ENCODE results near the gene SORCS1.

The SORCS1 gene

DNA sequence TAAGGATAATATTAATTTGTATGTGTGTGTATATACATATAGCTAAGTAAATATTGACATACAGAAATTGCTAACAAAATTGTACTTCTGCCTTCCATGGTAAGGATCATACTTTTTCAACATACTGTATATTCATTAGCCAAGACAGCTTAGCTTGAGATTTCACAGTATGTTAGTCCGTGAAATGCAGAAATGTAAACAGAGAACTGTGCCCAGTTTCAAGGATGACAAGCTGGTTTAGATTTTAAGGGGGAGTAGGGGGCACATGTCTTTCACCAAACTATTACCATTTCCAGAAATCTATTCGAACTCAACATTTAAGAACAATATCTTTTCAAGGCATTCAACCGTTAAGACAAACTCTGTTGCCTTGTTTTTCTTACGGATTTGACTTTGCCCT, 182.2 kb downstream of the SORCS1 start:
- DNase-seq, result no peak

- DNase-seq, result no peak
Measured at GRCh38 chr10:106981452-106982075, 182.9 kb downstream of the SORCS1 start.

DNA sequence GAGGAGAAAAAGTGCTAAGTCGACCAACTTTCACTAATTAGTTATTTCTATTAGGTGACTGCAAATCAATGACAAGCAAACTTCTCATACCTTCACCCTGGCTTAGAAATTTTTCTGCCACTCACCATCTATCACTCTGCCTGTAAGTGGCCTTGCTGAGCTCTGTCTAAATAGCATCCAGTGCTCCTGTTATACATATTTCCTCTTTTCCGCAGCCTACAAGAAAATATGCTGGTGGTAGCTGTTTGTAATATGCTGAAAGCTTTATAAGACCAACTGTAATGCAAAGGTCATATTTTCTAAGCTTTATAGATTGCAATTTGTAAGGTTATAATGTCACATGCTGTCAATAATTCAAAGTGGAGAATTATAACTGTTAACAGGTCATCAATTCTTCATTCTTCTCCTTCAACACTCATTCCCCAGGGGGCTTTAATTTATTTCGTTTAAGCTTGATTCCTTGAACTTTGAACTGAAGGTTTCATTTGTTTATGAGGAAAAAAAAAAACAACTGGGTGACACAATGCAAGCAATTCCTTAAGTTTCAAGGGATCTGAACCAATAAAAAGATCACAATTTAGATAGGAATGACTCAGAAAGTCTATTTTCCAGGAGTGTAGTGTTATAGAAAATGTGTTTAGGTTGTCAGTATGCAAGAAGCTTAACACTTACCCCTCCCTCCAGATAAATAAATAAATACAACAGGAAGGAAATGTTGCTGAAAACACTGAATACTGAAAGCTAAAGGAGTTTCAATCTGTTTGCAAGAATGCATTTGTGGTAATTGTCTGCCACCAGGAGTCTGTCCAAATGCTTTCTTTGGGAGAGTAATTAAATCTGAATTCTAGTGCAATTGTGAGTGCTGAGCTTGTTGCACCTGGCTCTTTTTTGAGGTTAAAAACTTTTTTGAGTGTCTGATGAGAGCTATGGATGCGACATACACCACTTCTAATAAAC, 183.7 kb downstream of the SORCS1 start:
- no peak for DNase-seq

- DNase-seq, result no peak
Measured at GRCh38 chr10:106978756-106979155, 185.8 kb downstream of the SORCS1 start.

GRCh38 chr10:106973716-106974115, 190.8 kb downstream of the SORCS1 start:
- no peak for DNase-seq

GRCh38 chr10:106973288-106973687, 191.2 kb downstream of the SORCS1 start:
- DNase-seq, result no peak

DNA sequence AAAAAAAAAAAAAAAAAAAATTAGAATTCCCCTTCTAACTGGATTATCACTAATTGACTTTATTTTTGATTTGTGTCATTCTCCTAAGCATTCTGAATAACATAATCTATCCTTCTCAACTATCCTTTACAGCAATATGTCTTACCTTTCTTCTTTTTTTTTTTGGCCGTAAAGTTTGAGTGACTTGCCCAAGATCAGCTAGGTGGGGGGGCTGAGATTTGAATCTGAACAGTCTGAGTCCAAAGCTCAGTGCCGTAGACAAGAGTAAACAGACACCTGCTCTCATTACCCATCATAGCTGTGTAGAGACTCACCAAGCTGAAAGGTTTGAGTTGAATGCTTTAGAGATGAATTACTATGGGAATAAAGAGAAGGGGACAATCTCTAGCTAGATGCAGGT, 192.1 kb downstream of the SORCS1 start:
- DNase-seq, result no peak

- no peak for DNase-seq
Measured at GRCh38 chr10:106971411-106971831, 193.1 kb downstream of the SORCS1 start.

GRCh38 chr10:106967452-106967851, 197.1 kb downstream of the SORCS1 start:
- no peak for DNase-seq

- no peak for DNase-seq
Measured at GRCh38 chr10:106960812-106961211, 203.7 kb downstream of the SORCS1 start.

- DNase-seq, result no peak
Measured at GRCh38 chr10:106959521-106959920, 205.0 kb downstream of the SORCS1 start.

GRCh38 chr10:106958589-106959361, 205.7 kb downstream of the SORCS1 start:
- no peak for DNase-seq

GRCh38 chr10:106957823-106958588, 206.5 kb downstream of the SORCS1 start:
- no peak for DNase-seq

DNA sequence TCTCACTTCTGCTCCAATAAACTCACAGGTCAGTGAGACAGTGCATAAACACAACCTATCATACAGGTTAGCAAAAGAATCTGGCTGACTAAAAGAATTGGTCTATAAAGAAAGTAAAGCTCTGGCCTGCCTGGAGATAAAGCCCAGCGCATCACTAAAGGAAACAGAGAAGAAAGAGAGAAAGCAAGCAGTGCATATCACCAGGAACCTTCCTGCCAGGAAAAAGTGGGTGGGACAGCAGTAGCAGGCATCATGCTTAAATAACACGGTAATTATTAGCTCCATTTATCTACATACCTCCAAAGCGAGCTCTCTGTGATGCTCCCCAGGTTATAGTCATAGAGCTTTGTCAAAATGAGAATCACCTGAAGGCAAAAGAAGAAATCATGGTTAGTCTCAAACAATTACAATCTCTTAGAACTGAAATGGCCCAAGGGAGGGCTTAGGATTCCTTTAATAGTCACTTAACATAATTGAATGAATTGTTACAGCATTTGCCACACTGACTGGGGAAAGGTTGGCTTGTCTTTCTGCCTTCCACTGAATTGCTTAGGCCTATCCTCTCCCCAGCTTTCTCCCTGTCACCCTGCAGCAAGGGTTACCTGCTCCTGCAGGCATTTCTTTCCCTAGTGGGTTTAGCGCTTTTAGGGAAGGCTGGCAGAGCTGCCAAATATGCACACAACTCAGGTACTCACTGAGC, 208.1 kb downstream of the SORCS1 start:
- DNase-seq, result no peak

GRCh38 chr10:106955133-106955532, 209.4 kb downstream of the SORCS1 start:
- no peak for DNase-seq

DNA sequence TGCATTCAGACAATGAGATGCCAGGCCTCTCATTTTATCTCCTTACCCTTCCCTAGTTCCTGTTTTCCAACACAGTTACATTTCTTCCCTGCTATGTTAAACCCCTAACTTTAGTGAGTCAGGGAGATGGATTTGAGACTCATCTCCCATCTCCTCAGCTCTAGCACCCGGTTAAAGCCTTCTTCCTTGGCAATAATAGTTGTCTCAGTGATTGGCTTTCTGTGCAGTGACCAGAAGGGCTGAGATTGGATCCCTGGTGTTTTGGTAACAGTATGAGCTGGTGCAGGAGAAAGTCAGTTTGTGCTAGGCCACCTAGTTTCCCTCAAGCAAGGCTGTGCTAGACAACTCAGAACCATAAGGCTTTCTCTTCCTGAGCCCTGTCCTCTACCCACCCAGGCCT, 212.5 kb downstream of the SORCS1 start:
- DNase-seq, result no peak

DNA sequence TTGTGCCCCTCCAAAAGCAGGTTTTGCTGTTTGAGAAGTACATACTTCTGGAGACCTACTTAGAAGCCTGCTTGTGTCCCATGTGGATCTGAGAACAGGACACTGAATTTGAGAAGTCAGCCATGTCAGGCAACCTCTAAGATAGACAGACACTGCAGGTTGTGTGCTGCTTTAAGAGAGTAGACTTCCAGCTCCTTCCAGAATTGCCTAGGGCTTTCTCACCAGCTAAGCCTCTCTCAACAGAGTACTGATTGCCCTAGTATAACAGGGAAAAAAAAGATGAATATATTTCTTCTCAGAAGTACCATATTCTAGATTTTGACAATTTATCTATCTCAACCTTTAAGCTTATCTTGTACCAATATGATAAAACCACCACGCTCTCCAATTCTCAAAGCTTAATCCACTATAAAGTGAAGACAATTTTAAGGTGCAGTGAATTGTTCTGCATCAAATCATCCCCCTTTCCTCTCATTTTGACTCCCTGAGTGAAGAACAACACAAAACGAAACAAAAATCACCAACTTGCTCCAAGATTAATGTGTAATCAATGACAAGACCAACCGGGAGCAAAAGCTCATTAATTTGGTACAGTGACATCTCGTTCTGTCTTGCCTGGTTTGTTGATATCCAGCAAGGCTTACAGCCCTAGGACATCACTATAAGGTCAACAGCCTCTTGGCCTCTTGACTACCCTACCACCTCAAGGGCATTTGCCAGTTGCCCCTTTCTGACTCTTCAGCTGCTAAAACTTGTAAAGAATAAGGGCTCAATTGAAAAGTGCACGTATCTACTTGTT, 214.6 kb downstream of the SORCS1 start:
- no peak for DNase-seq

DNA sequence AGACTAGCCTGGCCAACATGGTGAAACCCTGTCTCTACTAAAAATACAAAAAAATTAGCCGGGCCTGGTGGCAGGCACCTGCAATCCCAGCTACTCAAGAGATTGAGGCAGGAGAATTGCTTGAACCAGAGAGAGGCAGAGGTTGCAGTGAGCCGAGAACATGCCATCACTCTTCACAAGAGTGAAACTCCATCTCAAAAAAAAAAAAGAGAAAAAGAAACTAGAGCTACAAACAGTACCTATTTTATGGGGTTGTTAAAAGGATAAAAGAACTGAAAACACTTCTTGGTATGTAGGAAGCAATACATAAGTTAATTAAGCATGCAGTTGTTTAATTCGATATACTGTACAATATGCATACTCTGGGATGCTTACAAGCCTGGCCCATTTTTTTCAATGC, 216.9 kb downstream of the SORCS1 start:
- no peak for DNase-seq

GRCh38 chr10:106942035-106942662, 222.4 kb downstream of the SORCS1 start:
- DNase-seq, result no peak

- no peak for DNase-seq
Measured at GRCh38 chr10:106941297-106942034, 223.0 kb downstream of the SORCS1 start.
